Superior temporal gyrus (tissue), 1 donor: Measurements from ENCODE around the gene CCDC196.
"Not testable (repeated sequence)": the region's sequence is repeated elsewhere in the genome, so short reads cannot be mapped to it uniquely, and the experiment has no call there.

Experiments
- DNase-seq: peaks from one replicate; pipeline ENCODE4 v3.0.0-alpha.2; 2016; ENCODE audit errors: extremely low spot score

The CCDC196 gene

DNA sequence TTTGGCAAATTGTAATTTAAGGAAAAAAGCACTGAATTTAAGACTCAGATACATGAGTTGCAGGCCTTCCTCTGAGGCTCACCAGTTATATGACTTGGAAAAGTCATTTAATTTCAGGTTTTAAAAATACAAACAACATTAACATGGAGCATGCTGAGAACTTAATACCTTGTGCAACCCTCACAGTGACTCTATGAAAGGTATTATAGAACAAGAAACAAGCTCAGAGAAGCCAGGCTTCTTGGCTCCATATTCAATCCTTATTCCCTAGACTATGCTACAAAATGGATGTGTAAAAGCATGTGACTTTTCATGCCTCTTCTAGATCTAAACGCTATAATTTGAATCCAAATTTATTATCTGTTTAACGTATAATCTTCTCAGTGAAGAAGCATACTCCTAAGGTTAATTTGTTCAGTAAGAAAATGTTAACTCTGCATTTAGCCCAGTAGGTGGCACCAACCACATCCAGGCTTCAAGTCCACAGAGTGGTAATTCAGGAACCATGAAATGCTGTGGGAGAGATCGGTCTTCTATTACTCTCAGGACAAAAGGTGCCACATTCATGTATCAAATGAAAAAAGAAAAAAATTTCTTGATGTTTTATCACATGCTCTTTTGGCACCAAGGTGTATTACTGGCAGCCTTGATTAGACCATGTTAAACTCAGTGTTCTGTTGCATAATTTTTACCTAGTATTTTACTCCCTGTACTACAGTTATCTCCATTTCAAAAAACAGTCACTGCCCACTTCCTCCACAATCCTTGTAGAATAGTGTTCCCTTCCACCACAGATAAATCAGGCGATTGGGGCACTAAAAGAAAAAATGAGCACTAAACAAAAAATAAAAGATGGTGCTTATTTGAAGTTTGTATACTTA, 9.3 kb downstream of the CCDC196 start:
- DNase-seq: peak; percentile 87

DNA sequence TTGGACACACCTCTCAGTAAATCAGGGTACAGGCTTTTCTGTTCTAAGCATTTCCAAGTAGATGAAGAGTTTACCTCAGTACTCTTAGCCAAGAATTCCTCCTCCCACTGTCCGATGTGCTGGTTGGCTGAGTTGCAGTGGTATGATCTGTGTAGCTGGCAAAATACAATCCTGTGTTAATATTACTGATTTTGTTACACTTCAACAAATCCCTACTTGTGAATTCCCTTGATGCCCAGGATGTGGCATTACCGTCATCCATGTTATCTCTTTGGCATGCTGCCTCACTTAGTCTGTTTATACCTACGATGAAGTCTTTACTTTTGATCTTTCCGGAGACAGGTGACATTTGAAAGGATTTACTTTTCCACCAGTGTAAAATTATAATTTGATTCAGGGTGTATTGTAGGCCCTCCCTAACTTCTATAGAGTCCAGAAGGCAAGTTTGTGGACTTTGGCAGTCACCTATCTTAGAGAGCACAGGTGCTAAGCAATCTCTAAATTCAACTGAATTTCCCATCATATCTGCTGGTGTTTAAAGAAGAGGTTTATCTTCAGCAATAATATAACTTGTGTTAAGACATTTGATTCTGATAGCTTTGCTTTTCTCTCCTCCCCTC, 10.1 kb downstream of the CCDC196 start:
- no peak for DNase-seq

DNA sequence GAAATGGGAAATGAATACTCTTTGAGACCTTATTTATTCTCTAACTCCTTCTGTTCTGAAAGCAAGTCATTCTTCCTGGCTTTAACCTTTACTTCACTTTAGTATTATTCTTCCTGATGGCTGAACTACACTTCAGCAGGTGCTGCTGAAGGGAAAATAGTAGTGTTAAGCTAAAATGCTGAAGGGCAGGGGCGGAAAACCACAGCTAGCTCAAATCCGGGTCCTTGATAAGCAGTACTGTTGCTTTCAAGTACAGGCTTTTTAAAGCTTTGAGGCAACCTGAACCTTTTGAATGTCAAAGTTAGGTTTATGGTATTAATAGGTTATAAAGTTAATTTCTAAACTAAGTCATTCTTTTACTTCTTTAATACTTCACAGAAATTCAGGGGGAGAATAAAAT, 10.7 kb downstream of the CCDC196 start:
- no peak for DNase-seq

DNA sequence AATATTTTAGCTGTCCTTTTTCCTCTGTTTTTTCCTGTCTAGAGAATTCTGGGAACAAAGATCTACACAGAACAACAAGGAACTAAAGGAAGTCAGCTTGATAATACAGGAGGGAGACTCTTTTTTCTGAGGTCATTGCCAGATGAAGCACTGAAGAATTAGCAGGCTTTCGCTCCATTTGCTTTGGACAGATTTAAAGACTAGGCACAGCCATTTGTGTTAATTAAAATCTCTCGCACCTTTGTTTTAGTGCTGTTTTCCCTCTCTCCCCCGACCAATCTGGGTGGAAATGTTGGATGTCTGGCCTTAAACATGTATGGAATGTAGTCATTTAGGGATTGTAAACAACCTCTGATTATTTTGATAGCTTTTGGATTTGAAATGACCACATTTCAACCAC, 12.1 kb downstream of the CCDC196 start:
- DNase-seq: no peak

DNA sequence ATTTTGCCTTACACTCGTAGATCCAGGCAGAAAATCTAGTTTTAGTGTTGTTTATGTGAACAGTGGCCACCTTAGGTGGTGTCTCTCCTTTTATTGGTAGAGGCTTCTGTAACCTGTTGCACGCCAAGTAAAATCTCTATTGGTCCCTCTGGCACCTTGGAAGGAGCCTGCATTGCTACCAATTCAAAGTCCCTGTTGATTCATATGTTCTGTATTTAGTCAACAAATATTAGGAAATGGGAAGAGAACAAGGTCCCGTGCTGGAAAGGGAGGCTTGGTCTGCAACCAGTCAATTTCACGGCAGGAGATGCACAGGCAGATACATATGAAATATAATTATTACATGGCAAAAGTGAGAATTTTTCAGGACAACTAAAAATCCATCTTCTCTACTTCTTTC, 15.4 kb downstream of the CCDC196 start:
- no peak for DNase-seq

DNA sequence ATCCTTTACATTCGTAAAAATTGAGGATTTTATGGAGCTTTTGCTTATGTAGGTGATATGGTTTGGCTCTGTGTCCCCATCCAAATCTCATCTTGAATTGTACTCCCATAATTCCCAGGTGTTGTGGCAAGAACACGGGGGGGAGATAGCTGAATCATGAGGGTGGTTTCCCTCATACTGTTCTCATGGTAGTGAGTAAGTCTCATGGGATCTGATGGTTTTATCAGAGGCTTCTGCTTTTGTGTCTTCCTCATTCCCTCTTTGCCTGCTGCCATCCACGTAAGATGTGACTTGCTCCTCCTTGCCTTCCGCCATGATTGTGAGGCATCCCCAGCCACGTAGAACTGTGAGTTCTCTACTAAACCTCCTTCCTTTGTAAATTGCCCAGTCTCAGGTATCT, 16.7 kb downstream of the CCDC196 start:
- not testable (repeated sequence) for DNase-seq

DNA sequence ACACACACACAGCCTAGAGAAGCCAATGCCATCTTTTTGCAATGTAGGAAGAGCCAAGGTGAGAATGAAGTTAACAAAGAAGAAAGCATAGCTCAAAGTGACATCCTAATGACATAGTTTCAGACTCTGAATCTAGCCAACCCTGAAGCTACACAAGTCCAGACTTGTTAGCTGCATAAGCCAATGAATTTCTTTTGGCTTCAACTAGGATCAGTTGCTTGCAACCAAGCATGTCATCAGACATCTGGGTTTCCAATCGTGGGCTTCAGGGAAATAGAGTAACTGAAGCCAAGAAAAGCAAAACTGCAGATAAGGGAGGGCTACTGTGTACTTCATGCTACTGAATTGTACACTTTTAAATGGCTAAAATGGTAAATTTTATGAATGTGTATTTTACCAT, 17.4 kb downstream of the CCDC196 start:
- DNase-seq: no peak

DNA sequence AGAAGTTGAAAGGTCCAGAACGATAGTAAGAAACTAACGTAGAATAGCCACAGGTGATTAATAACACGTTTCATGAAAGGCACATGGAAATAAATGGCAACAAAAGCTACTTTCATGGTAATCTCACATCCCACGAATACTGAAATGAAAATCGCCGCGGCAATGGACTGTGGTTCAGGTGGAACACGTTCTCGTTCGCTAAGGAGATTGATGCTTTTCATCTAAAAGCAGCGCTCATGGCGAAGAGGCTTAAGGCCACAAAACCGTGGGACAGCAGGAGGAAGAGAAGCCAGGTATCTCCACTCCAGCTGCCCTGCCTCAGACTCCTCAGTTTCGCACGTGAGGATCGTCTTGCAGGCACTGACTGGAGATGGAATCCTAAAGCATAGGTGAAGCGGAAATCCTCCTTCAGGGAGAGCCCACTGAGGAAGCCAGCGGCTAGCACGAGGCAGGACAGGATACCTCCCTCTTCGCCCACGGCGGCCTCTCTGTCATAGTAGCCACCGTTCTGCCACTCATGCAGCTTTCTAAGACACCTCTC, 21.1 kb downstream of the CCDC196 start:
- DNase-seq: no peak

DNA sequence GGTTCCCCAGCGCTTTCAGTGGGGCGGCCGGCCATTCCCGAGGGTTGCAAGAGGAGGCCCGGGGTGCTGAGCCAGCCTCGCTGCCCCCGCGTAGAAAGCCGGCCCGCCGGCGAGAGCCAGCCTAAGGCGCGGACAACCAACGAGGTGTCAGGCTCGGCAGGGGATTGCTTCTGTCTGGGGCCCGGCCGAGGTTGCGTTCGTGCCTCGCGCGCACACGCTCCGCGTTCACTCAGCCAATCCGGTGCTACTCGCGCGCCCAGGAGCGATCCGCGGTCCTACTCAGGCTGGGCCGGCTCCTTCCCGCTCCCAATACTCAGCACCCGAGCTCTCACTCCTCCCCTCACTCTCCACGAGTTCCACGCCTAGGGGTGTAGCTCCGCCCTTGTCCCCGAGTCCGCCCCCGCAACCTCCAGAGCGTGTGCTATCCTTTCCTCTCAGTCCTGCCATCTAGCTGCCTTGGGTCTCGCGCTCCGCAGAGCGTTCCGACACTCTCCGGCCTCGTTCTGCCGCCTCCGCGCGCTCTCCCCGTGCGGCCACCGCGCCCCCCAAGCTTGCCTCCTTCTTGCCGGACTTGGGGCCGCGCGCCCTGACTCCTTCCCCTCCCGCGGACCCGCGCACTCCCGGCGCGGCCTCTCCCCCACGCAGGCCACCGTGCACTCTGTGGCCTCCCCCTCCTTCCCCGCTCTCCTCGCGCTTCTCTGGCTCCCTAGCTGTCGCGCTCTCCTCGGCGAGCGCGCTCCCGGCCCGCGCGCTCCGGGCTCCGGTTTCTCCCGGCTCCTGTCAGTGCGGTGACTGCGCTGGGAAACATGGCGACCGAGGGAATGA, 21.8 kb downstream of the CCDC196 start, which contains the start of gene GPHN:
TSS of gene GPHN (plus strand) at position 426 of the 825 bp plus-strand sequence.
- peak; percentile 96 for DNase-seq

DNA sequence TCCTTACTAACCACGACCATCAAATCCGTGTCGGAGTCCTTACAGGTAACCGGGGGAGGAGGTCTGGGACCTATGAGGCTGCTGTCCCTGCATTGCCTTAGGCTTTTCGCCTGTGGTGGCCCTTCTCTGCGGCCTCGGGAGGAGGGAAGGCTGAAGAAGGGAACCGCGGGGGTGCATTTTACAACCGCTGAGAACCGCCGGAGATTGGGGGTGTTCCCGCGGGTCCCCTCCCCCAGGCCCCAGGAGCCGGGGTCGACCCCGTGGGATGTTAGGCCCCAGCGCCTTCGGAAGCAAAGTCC, 22.3 kb downstream of the CCDC196 start:
- DNase-seq: no peak

DNA sequence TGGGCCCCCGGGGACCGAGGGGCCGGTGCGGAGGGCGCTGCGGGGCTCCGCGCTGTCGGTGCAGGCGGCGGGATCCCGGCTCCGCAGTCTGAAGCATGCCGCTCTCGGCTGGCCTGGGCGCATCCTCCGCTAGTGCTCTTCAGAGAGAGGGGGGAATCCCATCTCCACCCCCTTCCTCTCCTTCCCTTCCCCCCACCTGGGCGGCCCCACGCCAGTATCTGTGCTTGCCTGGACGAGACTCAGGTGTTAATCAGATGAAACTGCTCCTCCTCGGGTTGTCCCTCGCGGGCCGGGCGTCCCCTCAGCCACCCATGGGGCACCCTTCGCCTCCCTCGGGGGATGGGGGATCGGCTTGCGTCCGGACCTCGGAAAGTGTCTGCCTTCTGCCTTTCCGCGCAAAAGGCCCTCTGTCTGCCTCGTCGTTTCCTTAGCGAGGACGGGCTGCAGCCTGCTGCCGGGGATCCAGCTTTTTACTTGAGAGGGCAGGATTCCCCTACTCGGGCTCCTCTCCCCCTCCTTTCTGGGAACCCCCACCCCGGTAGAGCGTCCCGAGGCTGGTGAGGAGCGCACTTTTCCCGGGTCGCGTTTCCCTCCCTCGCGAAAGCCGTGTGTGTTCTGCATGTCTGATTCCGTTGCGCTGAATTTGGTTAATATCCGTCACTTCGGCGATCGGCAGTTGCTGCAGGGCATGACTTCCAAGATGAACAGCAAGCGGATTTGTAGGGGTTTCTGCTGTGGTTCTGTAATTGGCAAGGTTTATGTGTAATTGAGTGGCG, 22.9 kb downstream of the CCDC196 start:
- peak; percentile 20 for DNase-seq

DNA sequence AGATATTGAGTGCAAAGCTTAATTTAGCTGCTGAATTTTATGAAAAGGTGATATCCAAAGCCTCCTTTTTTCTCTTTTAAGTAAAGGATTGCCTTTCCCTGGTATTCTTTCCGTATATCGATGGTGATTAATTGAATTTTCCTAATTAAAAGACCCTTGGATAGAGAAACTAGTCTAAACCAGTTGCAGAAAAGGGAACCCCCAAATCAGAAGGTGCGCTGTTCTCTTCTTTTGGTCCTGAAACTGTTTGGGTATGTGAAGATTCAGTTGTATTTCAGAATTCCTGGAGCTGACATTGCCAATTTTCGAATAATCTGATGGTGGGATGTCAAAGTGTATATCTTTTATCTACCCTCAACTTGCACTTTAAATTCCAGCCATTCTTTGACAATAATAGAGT, 23.7 kb downstream of the CCDC196 start:
- DNase-seq: no peak

DNA sequence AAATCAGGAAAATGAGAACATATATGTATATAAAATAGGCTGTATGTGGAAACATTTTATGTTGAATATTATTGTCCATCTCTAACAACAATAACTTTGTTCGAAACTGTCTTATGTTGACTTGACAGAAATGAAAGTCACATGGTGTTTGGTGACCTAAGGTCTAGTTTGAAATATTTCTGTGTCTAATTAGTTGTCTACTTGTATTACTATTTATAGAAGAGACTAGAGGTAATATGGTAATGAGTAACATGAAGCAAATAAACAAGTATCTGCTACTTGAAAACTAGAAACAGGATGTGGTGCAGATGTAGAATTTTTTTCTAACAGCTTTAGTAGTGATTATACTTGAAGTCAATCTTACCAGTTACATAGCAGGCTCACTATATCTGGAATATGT, 25.7 kb downstream of the CCDC196 start:
- DNase-seq: no peak

DNA sequence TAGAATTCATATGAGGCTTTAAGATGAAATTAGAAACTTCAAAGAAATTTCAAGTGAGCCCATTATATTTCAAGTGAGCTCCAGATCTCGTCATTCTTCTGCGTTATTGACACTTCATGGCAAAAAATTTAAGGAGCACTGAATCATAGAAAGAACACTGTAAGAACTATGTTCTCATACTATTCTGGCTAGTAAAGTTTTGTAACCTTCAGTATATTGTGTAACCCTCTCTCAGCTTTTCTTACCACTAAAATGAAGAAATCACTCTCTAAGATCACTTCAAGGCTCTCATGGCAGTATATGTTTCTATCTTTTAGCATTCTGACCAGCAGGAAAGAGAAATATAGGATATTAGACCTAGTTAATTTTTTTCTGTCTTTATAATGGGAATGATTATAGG, 28.0 kb downstream of the CCDC196 start:
- DNase-seq: no peak

DNA sequence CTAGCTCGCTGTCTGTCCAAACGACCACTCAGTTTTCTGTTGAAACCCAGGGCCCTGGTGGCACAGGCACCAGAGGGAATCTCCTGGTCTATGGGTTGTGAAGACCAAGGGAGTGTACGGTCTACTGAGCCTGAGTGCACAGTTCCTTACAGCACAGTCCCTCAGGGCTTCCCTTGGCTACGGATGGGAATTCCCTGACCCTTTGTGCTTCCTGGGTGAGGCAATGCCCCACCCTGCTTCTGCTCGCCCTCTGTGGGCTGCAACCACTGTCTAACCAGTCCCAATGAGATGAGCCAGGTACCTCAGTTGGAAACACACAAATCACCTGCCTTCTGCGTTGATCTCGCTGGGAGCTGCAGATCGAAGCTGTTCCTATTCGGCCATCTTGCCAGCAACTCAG, 44.4 kb downstream of the CCDC196 start:
- DNase-seq: no peak

DNA sequence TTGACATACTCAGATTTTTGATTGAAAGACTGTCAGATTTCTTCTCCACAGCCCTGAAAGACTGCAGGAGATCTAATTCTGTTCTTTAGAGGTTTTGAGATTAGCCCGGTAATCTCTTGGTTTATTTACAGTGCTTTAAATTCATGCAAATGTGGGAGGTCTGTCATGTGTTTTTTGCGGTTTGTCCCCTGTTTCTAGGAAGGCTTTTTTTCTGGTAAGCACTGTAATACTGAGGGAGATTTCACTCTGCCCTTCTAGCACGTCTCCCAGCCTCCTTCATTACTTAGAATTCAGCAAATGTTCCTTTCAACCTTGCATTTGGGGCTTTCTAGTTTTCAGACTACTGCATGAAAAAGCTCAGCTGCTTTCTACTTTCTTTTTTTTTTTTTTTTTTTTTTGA, 52.9 kb downstream of the CCDC196 start:
- DNase-seq: no peak

DNA sequence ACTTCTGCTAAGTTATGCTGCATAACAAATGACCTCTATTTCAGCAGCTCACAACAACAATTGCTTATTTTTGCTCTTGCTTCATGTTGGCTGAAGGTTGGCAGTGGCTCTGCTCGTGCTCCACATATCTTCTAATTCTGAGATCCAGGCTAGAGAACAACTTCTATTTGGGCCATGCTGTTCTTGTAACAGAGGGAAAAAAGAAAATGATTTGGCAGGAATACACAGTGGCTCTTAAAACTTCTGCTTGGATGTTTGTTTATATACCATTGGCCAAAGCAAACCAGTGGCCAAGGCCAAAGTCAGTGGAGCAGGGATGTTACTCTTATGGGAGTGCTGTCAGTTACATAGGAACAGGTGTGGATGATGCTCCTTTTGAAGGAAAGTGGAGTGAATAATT, 53.9 kb downstream of the CCDC196 start:
- peak; percentile 48 for DNase-seq

DNA sequence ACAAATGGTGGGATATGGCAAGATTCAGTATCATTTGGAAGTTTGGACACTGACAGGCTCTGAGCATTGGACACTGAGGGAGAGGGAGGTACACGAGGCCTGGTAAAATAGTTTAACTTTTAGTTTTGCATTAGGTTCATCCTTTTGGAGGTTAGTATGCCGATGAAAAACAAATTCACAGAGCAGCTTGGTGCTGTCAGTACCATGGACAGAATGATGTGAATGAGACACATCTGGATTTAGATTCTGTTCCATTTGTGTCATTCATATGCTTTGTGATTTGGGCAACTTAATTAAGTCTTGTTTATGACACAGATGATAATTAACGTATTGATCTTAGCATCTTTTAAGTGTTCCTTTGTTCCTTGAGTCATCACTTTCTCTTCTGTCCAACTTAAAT, 55.5 kb downstream of the CCDC196 start:
- no peak for DNase-seq

DNA sequence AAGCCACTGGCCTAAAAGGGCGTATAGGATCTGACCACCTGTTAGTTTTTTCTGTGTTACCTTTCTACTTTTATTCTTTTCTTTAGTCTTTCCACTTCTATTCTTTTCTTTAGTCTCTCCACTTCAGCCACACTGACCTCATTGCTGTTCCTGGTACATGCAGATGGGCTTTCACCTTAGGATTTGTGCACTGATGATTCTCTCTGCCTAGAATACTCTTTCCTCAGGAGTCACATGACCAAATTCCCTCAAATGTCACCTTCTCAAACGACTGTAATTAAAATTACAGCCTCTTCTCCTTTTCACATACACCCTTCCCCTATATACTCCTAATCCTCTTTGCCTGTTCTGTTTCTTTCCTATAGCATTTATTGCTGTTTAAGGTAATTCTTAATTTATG, 57.8 kb downstream of the CCDC196 start:
- no peak for DNase-seq

DNA sequence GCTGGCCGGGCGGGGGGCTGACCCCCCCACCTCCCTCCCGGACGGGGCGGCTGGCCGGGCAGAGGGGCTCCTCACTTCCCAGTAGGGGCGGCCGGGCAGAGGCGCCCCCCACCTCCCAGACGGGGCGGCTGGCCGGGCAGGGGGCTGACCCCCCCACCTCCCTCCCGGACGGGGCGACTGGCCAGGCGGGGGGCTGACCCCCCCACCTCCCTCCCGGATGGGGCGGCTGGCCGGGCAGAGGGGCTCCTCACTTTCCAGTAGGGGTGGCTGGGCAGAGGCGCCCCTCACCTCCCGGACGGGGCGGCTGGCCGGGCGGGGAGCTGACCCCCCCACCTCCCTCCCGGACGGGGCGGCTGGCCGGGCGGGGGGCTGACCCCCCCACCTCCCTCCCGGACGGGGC, 59.0 kb downstream of the CCDC196 start:
- not testable (repeated sequence) for DNase-seq

DNA sequence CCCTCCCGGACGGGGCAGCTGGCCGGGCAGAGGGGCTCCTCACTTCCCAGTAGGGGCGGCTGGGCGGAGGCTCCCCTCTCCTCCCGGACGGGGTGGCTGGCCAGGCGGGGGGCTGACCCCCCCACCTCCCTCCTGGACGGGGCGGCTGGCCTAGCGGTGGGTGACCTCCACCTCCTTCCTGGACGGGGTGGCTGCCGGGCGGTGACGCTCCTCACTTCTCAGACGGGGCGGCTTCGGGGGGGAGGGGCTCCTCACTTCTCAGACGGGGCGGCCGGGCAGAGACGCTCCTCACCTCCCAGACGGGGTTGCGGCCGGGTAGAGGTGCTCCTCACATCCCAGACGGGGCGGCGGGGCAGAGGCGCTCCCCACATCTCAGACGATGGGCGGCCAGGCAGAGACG, 59.6 kb downstream of the CCDC196 start:
- DNase-seq: not testable (repeated sequence)
